Neural progenitor cell (in vitro differentiated cells): ENCODE data around the gene PRRC2A. TPM values are rescaled to one million over a fixed set of nuclear protein-coding genes. Genes with fewer than 3 reads are reported as not detected.
A peak's percentile ranks its signal among the peaks of the same experiment; 100 is the strongest.

ENCODE experiments used
- DNase-seq: peaks from one replicate; pipeline ENCODE4 v3.0.0-alpha.2; 2016; ENCODE audit warnings: low spot score
- H2AFZ ChIP-seq: fragments of 200-600 bp; sonication (generic); replicated peaks from 2 replicates; pipeline ENCODE4 v1.6.1; 2016; ENCODE audit warnings: antibody characterized with exemption
- H3F3A ChIP-seq: fragments of 200-600 bp; sonication (generic); 2 replicates; pipeline ENCODE4 v1.6.1; 2016; ENCODE audit warnings: antibody characterized with exemption, low read depth
- H3K27ac ChIP-seq: fragments of 200-600 bp; sonication (generic); 2 replicates; pipeline ENCODE4 v1.5.1; 2016; ENCODE audit warnings: mild to moderate bottlenecking
- H3K27me3 ChIP-seq: fragments of 200-600 bp; sonication (generic); 2 replicates; pipeline ENCODE4 v1.6.1; 2016; ENCODE audit warnings: mild to moderate bottlenecking, moderate library complexity
- H3K36me3 ChIP-seq: fragments of 200-600 bp; sonication (generic); 2 replicates; pipeline ENCODE4 v1.5.1; 2016
- H3K4me1 ChIP-seq: fragments of 200-600 bp; sonication (generic); 2 replicates; pipeline ENCODE4 v1.6.1; 2016; ENCODE audit warnings: mixed run types
- H3K4me2 ChIP-seq: fragments of 200-600 bp; sonication (generic); 2 replicates; pipeline ENCODE4 v1.6.1; 2016
- H3K4me3 ChIP-seq: fragments of 200-600 bp; sonication (generic); 2 replicates; pipeline ENCODE4 v1.5.1; 2016
- H3K79me2 ChIP-seq: fragments of 200-600 bp; sonication (generic); 2 replicates; pipeline ENCODE4 v1.6.1; 2016; ENCODE audit warnings: low read depth
- H3K9ac ChIP-seq: fragments of 200-600 bp; sonication (generic); 2 replicates; pipeline ENCODE4 v1.6.1; 2016
- H3K9me3 ChIP-seq: fragments of 200-600 bp; sonication (generic); 2 replicates; pipeline ENCODE4 v1.5.1; 2016; ENCODE audit warnings: low read depth
- H4K20me1 ChIP-seq: fragments of 200-600 bp; sonication (generic); 2 replicates; pipeline ENCODE4 v1.6.1; 2016; ENCODE audit warnings: low read depth
- H3K27ac Mint-ChIP-seq: 3 replicates; pipeline ENCODE4 v1.8.0; 2021; ENCODE audit warnings: mixed read lengths
- H3K27me3 Mint-ChIP-seq: 2 replicates; pipeline ENCODE4 v1.8.0; 2022; ENCODE audit warnings: low read depth, mild to moderate bottlenecking, inconsistent platforms, moderate library complexity, mixed read lengths; ENCODE audit not compliant: insufficient read depth
- H3K36me3 Mint-ChIP-seq: 3 replicates; pipeline ENCODE4 v1.8.0; 2021; ENCODE audit warnings: mixed read lengths
- H3K4me1 Mint-ChIP-seq: 3 replicates; pipeline ENCODE4 v1.8.0; 2021; ENCODE audit warnings: mixed read lengths
- H3K4me3 Mint-ChIP-seq: 3 replicates; pipeline ENCODE4 v1.8.0; 2021; ENCODE audit warnings: mild to moderate bottlenecking, moderate library complexity, mixed read lengths
- H3K9me3 Mint-ChIP-seq: 3 replicates; pipeline ENCODE4 v1.8.0; 2020; ENCODE audit warnings: mixed read lengths
- EZH2 ChIP-seq: fragments of 200-600 bp; sonication (generic); IDR thresholded peaks from 2 replicates; pipeline ENCODE4 v1.6.1; 2017; ENCODE audit warnings: antibody characterized with exemption, mild to moderate bottlenecking, moderate library complexity
- EZH2phosphoT487 ChIP-seq: fragments of 200-600 bp; sonication (generic); IDR thresholded peaks from 2 replicates; pipeline ENCODE4 v1.6.1; 2017; ENCODE audit warnings: antibody characterized with exemption
- total RNA-seq: library from RNA; depleted of rRNA; stranded (reverse); fragments of >200 nt; gene quantifications from 2 replicates; pipeline ENCODE4 v1.2.3, GENCODE V29; 2015; ENCODE audit warnings: low replicate concordance
- TF ChIP-seq, protein P1 (sequence below): fragments of 200-600 bp; sonication (generic); IDR thresholded peaks from 2 replicates; pipeline ENCODE4 v1.5.1; 2017; ENCODE audit warnings: antibody characterized with exemption, mild to moderate bottlenecking

PRRC2A gene
- total RNA-seq, 1 donor from 2014 or later = 55.5 TPM

GRCh38 chr6:31660381-31661261 lies 40.1 kb downstream of the PRRC2A start, which contains the start of gene C6orf47:
Gene C6orf47, minus strand, starts transcription at chr6:31660778. Its CDS starts 831 bp downstream, at chr6:31659947.
- H4K20me1 ChIP-seq = peaks cover 10% of the 10 kb centered on the region
- peak within 1 kb of the TSS; percentile 1 for H2AFZ ChIP-seq
- Mint-ChIP-seq H3K27me3 (peaks cover 6% of the 10 kb centered on the region), H3K36me3 (peaks cover 29% of the 10 kb centered on the region), H3K9me3 (no peaks in the 10 kb centered on the region), H3K4me1 (peaks cover 61% of the 10 kb centered on the region), H3K4me3 (peak within 1 kb of the TSS; percentile 92), H3K27ac (peak within 1 kb of the TSS; percentile 88)
- H3F3A ChIP-seq = peaks cover 37% of the 10 kb centered on the region
- peak within 1 kb of the TSS; percentile 15 for H3K27ac ChIP-seq
- peaks cover 55% of the 10 kb centered on the region for H3K79me2 ChIP-seq
- no peaks in the 10 kb centered on the region for H3K27me3 ChIP-seq
- H3K9ac ChIP-seq = peak within 1 kb of the TSS; percentile 80
- H3K4me1 ChIP-seq = peaks cover 31% of the 10 kb centered on the region
- no peaks in the 10 kb centered on the region for H3K36me3 ChIP-seq
- H3K4me3 ChIP-seq = peak within 1 kb of the TSS; percentile 73
- DNase-seq = peak; percentile 94
- no peaks in the 10 kb centered on the region for H3K9me3 ChIP-seq
- peak within 1 kb of the TSS; percentile 97 for H3K4me2 ChIP-seq
- TF ChIP-seq EZH2phosphoT487 (no peak), EZH2 (no peak)
- TF ChIP-seq, protein P1, sequence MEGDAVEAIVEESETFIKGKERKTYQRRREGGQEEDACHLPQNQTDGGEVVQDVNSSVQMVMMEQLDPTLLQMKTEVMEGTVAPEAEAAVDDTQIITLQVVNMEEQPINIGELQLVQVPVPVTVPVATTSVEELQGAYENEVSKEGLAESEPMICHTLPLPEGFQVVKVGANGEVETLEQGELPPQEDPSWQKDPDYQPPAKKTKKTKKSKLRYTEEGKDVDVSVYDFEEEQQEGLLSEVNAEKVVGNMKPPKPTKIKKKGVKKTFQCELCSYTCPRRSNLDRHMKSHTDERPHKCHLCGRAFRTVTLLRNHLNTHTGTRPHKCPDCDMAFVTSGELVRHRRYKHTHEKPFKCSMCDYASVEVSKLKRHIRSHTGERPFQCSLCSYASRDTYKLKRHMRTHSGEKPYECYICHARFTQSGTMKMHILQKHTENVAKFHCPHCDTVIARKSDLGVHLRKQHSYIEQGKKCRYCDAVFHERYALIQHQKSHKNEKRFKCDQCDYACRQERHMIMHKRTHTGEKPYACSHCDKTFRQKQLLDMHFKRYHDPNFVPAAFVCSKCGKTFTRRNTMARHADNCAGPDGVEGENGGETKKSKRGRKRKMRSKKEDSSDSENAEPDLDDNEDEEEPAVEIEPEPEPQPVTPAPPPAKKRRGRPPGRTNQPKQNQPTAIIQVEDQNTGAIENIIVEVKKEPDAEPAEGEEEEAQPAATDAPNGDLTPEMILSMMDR = no peak

- no peak for DNase-seq
- Mint-ChIP-seq H3K27me3 (peaks cover 6% of the 10 kb centered on the region), H3K36me3 (peaks cover 24% of the 10 kb centered on the region), H3K4me1 (peaks cover 64% of the 10 kb centered on the region), H3K27ac (peak overlapping the region; percentile 80), H3K4me3 (peak overlapping the region; percentile 92), H3K9me3 (no peaks in the 10 kb centered on the region)
- H3K27me3 ChIP-seq = no peaks in the 10 kb centered on the region
- no peaks in the 10 kb centered on the region for H3K9me3 ChIP-seq
- peaks cover 31% of the 10 kb centered on the region for H3K4me1 ChIP-seq
- no peak overlapping the region for H3K27ac ChIP-seq
- no peak for TF ChIP-seq EZH2
- TF ChIP-seq, protein P1 = no peak
- TF ChIP-seq EZH2phosphoT487 = no peak
- H3K4me2 ChIP-seq = peak overlapping the region; percentile 97
- H3F3A ChIP-seq = peaks cover 38% of the 10 kb centered on the region
- H3K36me3 ChIP-seq = no peaks in the 10 kb centered on the region
- peak overlapping the region; percentile 73 for H3K4me3 ChIP-seq
- peaks cover 61% of the 10 kb centered on the region for H3K79me2 ChIP-seq
- peaks cover 10% of the 10 kb centered on the region for H4K20me1 ChIP-seq
- H2AFZ ChIP-seq = no peak overlapping the region
- no peak overlapping the region for H3K9ac ChIP-seq
Measured at GRCh38 chr6:31661262-31662123, 41.0 kb downstream of the PRRC2A start.

DNA sequence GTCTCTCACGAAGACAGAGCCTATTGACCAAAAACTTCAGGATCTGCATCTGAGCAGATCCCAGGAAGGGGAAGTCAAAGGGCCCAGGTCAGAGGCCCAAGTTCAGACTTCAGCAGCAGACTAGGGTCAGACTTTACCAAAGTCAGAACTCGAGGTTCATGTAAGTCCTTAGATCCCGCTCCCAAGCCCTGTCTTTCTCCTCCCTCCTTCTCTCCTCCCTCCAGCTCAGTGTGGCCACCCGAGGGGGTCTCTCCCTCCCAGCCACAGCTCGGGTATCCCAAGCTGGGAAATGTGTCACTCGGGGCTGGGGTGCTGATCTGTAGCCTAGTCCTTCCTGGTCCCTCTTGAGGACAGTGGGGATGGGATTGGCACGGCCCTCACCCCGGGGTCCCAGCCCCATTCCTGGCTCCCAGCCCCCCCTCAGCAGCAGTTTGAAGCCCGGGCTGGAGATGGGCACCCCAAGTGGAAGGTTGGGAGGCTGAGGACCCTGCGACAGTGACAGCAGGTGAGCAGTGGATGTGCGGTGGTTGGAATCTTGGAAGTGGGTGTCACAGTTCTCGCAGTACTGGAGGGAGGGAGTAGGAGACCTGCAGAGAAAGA lies 41.7 kb downstream of the PRRC2A start:
- Histone ChIP-seq H2AFZ (no peak overlapping the region), H3K9me3 (no peaks in the 10 kb centered on the region), H3K36me3 (no peaks in the 10 kb centered on the region), H3K4me2 (no peak overlapping the region), H3K4me3 (no peak overlapping the region), H4K20me1 (peaks cover 10% of the 10 kb centered on the region), H3F3A (peaks cover 38% of the 10 kb centered on the region), H3K9ac (no peak overlapping the region), H3K27me3 (no peaks in the 10 kb centered on the region), H3K79me2 (peaks cover 68% of the 10 kb centered on the region), H3K4me1 (peaks cover 31% of the 10 kb centered on the region), H3K27ac (no peak overlapping the region)
- Mint-ChIP-seq H3K27me3 (peaks cover 6% of the 10 kb centered on the region), H3K4me1 (peaks cover 68% of the 10 kb centered on the region), H3K9me3 (no peaks in the 10 kb centered on the region), H3K27ac (peak overlapping the region; percentile 34), H3K4me3 (peak overlapping the region; percentile 59), H3K36me3 (peaks cover 24% of the 10 kb centered on the region)
- no peak for DNase-seq
- TF ChIP-seq, protein P1 = no peak
- TF ChIP-seq EZH2phosphoT487 (no peak), EZH2 (no peak)
